ENCODE results near the gene LPO.

Gene LPO

GRCh38 chr17:58246781-58247180 lies 8.4 kb downstream of the LPO start:
- no peak overlapping the region for H4K5ac ChIP-seq (ENCODE audit: low read length)
- no peak overlapping the region for H2BK15ac ChIP-seq (replicated peaks; ENCODE audit: low read depth)
- H3K79me2 ChIP-seq (ENCODE audit: control insufficient read depth, insufficient read depth, low read length), result no peaks in the 10 kb centered on the region
- no CpG with 5 or more reads among the region's 1 CpG for WGBS (ENCODE audit: extremely low coverage, insufficient coverage, low lambda C conversion rate)
- H2BK5ac ChIP-seq (ENCODE audit: low read length), result no peak overlapping the region
- no peak overlapping the region for H2BK120ac ChIP-seq (ENCODE audit: low read depth, low read length)
- H3K23ac ChIP-seq (ENCODE audit: low read length), result no peak overlapping the region
- H3K36me3 ChIP-seq (ENCODE audit: control insufficient read depth, insufficient read depth, low read length), result no peaks in the 10 kb centered on the region
- H3K27me3 ChIP-seq (ENCODE audit: insufficient read depth, low read length, poor library complexity), result peaks cover 20% of the 10 kb centered on the region
- no peaks in the 10 kb centered on the region for H3K79me1 ChIP-seq (ENCODE audit: low read length)
- H3K4ac ChIP-seq (ENCODE audit: low read depth, low read length), result no peak overlapping the region
- no peak overlapping the region for H3K27ac ChIP-seq (ENCODE audit: low read depth, low read length)
- no peak overlapping the region for H3K56ac ChIP-seq (ENCODE audit: low read length)
- H3K4me3 ChIP-seq (ENCODE audit: low read length), result no peak overlapping the region
- no peak overlapping the region for H3K9ac ChIP-seq (ENCODE audit: low read length)
- no peak overlapping the region for H2AK5ac ChIP-seq (ENCODE audit: low read length)
- no peak overlapping the region for H3K4me2 ChIP-seq (ENCODE audit: low read length)
- DNase-seq, result no peak
- H3K18ac ChIP-seq (ENCODE audit: low read length), result no peak overlapping the region
- no peak overlapping the region for H4K8ac ChIP-seq (ENCODE audit: low read depth, low read length)
- no peaks in the 10 kb centered on the region for H3K4me1 ChIP-seq (ENCODE audit: control insufficient read depth, low read depth, low read length)

- H4K8ac ChIP-seq (ENCODE audit: low read depth, low read length), result no peak overlapping the region
- H3K9ac ChIP-seq (ENCODE audit: low read length), result no peak overlapping the region
- H3K79me2 ChIP-seq (ENCODE audit: control insufficient read depth, insufficient read depth, low read length), result no peaks in the 10 kb centered on the region
- H3K4me2 ChIP-seq (ENCODE audit: low read length), result no peak overlapping the region
- H3K56ac ChIP-seq (ENCODE audit: low read length), result no peak overlapping the region
- no peaks in the 10 kb centered on the region for H3K36me3 ChIP-seq (ENCODE audit: control insufficient read depth, insufficient read depth, low read length)
- H3K4me3 ChIP-seq (ENCODE audit: low read length), result no peak overlapping the region
- no peak overlapping the region for H2BK15ac ChIP-seq (replicated peaks; ENCODE audit: low read depth)
- H3K79me1 ChIP-seq (ENCODE audit: low read length), result no peaks in the 10 kb centered on the region
- no peak overlapping the region for H2BK120ac ChIP-seq (ENCODE audit: low read depth, low read length)
- no peak overlapping the region for H2BK5ac ChIP-seq (ENCODE audit: low read length)
- H3K27me3 ChIP-seq (ENCODE audit: insufficient read depth, low read length, poor library complexity), result peaks cover 20% of the 10 kb centered on the region
- H3K4me1 ChIP-seq (ENCODE audit: control insufficient read depth, low read depth, low read length), result no peaks in the 10 kb centered on the region
- H2AK5ac ChIP-seq (ENCODE audit: low read length), result no peak overlapping the region
- DNase-seq, result no peak
- no CpG with 5 or more reads among the region's 10 CpGs for WGBS (ENCODE audit: extremely low coverage, insufficient coverage, low lambda C conversion rate)
- no peak overlapping the region for H3K18ac ChIP-seq (ENCODE audit: low read length)
- no peak overlapping the region for H4K5ac ChIP-seq (ENCODE audit: low read length)
- no peak overlapping the region for H3K4ac ChIP-seq (ENCODE audit: low read depth, low read length)
- no peak overlapping the region for H3K23ac ChIP-seq (ENCODE audit: low read length)
- no peak overlapping the region for H3K27ac ChIP-seq (ENCODE audit: low read depth, low read length)
These were observed 9.4 kb downstream of the LPO start for GRCh38 chr17:58247511-58248363.

GRCh38 chr17:58248955-58249269 lies 10.5 kb downstream of the LPO start:
- H3K27me3 ChIP-seq (ENCODE audit: insufficient read depth, low read length, poor library complexity), result peaks cover 20% of the 10 kb centered on the region
- H3K79me1 ChIP-seq (ENCODE audit: low read length), result no peaks in the 10 kb centered on the region
- no peaks in the 10 kb centered on the region for H3K36me3 ChIP-seq (ENCODE audit: control insufficient read depth, insufficient read depth, low read length)
- no peak overlapping the region for H4K5ac ChIP-seq (ENCODE audit: low read length)
- no peak overlapping the region for H3K4ac ChIP-seq (ENCODE audit: low read depth, low read length)
- H3K23ac ChIP-seq (ENCODE audit: low read length), result peak overlapping the region; percentile 45
- H3K4me2 ChIP-seq (ENCODE audit: low read length), result peak overlapping the region; percentile 93
- H2BK5ac ChIP-seq (ENCODE audit: low read length), result no peak overlapping the region
- H3K9ac ChIP-seq (ENCODE audit: low read length), result no peak overlapping the region
- H3K79me2 ChIP-seq (ENCODE audit: control insufficient read depth, insufficient read depth, low read length), result no peaks in the 10 kb centered on the region
- WGBS (ENCODE audit: extremely low coverage, insufficient coverage, low lambda C conversion rate), result no CpG with 5 or more reads among the region's 10 CpGs
- H3K4me1 ChIP-seq (ENCODE audit: control insufficient read depth, low read depth, low read length), result no peaks in the 10 kb centered on the region
- H2BK15ac ChIP-seq (replicated peaks; ENCODE audit: low read depth), result no peak overlapping the region
- H2BK120ac ChIP-seq (ENCODE audit: low read depth, low read length), result no peak overlapping the region
- H3K56ac ChIP-seq (ENCODE audit: low read length), result peak overlapping the region; percentile 87
- no peak overlapping the region for H4K8ac ChIP-seq (ENCODE audit: low read depth, low read length)
- no peak overlapping the region for H3K4me3 ChIP-seq (ENCODE audit: low read length)
- DNase-seq, result no peak
- no peak overlapping the region for H3K18ac ChIP-seq (ENCODE audit: low read length)
- H3K27ac ChIP-seq (ENCODE audit: low read depth, low read length), result no peak overlapping the region
- no peak overlapping the region for H2AK5ac ChIP-seq (ENCODE audit: low read length)

- no peak overlapping the region for H3K4me3 ChIP-seq (ENCODE audit: low read length)
- H3K36me3 ChIP-seq (ENCODE audit: control insufficient read depth, insufficient read depth, low read length), result no peaks in the 10 kb centered on the region
- no peaks in the 10 kb centered on the region for H3K79me1 ChIP-seq (ENCODE audit: low read length)
These were observed 11.1 kb downstream of the LPO start for GRCh38 chr17:58249270-58250133.

GRCh38 chr17:58250344-58251011 lies 12.1 kb downstream of the LPO start:
- Histone ChIP-seq H2BK5ac (ENCODE audit: low read length) (no peak overlapping the region), H3K18ac (ENCODE audit: low read length) (no peak overlapping the region), H3K79me2 (ENCODE audit: control insufficient read depth, insufficient read depth, low read length) (no peaks in the 10 kb centered on the region), H3K27ac (ENCODE audit: low read depth, low read length) (no peak overlapping the region), H3K9ac (ENCODE audit: low read length) (no peak overlapping the region), H3K79me1 (ENCODE audit: low read length) (no peaks in the 10 kb centered on the region), H2AK5ac (ENCODE audit: low read length) (no peak overlapping the region), H3K4ac (ENCODE audit: low read depth, low read length) (no peak overlapping the region), H3K56ac (ENCODE audit: low read length) (no peak overlapping the region), H2BK15ac (replicated peaks; ENCODE audit: low read depth) (no peak overlapping the region), H3K27me3 (ENCODE audit: insufficient read depth, low read length, poor library complexity) (peaks cover 20% of the 10 kb centered on the region), H3K23ac (ENCODE audit: low read length) (no peak overlapping the region), H3K36me3 (ENCODE audit: control insufficient read depth, insufficient read depth, low read length) (no peaks in the 10 kb centered on the region), H4K5ac (ENCODE audit: low read length) (no peak overlapping the region), H3K4me3 (ENCODE audit: low read length) (no peak overlapping the region), H3K4me1 (ENCODE audit: control insufficient read depth, low read depth, low read length) (no peaks in the 10 kb centered on the region), H4K8ac (ENCODE audit: low read depth, low read length) (no peak overlapping the region), H2BK120ac (ENCODE audit: low read depth, low read length) (no peak overlapping the region), H3K4me2 (ENCODE audit: low read length) (no peak overlapping the region)
- DNase-seq, result no peak
- WGBS (ENCODE audit: extremely low coverage, insufficient coverage, low lambda C conversion rate), result no CpG with 5 or more reads among the region's 12 CpGs

More at GRCh38 chr17:58249270-58250133, 11.1 kb downstream of the LPO start:
- Histone ChIP-seq H3K9ac (ENCODE audit: low read length) (peak overlapping the region; percentile 68), H2BK15ac (replicated peaks; ENCODE audit: low read depth) (no peak overlapping the region), H2AK5ac (ENCODE audit: low read length) (no peak overlapping the region), H3K56ac (ENCODE audit: low read length) (peak overlapping the region; percentile 87), H3K27me3 (ENCODE audit: insufficient read depth, low read length, poor library complexity) (peaks cover 20% of the 10 kb centered on the region), H3K27ac (ENCODE audit: low read depth, low read length) (no peak overlapping the region), H3K4ac (ENCODE audit: low read depth, low read length) (no peak overlapping the region), H3K79me2 (ENCODE audit: control insufficient read depth, insufficient read depth, low read length) (no peaks in the 10 kb centered on the region), H3K23ac (ENCODE audit: low read length) (peak overlapping the region; percentile 45), H4K8ac (ENCODE audit: low read depth, low read length) (no peak overlapping the region), H3K4me2 (ENCODE audit: low read length) (peak overlapping the region; percentile 93), H2BK120ac (ENCODE audit: low read depth, low read length) (no peak overlapping the region), H3K4me1 (ENCODE audit: control insufficient read depth, low read depth, low read length) (no peaks in the 10 kb centered on the region), H2BK5ac (ENCODE audit: low read length) (no peak overlapping the region), H4K5ac (ENCODE audit: low read length) (no peak overlapping the region), H3K18ac (ENCODE audit: low read length) (no peak overlapping the region)
- no CpG with 5 or more reads among the region's 57 CpGs for WGBS (ENCODE audit: extremely low coverage, insufficient coverage, low lambda C conversion rate)
- peak; percentile 71 for DNase-seq
